Measurements from ENCODE around the gene ADCY5. TPM values are rescaled to one million over a fixed set of nuclear protein-coding genes. Genes with fewer than 3 reads are reported as not detected.

ADCY5 gene
- total RNA-seq, 1 donor from 2014 or later: 48.2 TPM

DNA sequence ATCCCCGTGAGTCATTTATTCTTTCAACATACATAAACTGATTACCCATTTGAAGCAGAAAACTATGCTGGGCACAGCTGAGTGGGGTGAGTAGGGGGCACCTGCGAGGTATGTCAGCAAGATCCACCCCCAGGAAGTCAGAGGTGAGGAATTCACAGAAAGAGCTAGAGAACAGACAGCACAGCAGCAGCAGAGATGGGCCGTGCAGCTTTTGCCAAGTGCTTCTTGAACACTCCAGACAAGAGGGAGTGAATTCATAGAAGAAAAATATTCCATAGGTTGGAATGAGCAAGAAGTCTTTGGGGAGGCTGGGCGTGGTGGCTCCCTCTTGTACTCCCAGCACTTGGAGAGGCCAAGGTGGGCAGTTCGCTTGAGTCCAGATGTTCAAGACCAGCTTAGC lies 9.4 kb upstream of the ADCY5 start:
- no peak for DNase-seq (ENCODE audit: low spot score)

DNA sequence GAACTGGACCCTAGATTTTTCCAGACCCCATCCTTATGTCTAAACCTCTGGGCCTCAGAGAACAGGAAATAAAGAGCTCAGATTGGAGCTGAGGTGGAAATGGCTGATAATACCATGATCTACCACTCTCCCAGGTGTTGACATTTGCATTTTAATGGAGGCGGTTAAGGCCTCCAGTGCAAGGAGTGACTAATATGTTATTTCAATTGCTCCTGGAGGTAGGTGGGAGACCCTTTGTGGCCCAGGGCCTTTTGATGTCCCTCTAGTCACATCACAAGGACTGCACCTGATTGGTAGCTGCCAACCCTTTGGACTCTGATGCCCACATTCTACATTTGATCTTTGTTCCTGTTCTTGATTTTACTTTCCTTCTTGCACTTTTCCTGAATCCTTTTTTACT lies 9.0 kb upstream of the ADCY5 start:
- DNase-seq (ENCODE audit: low spot score): no peak

DNA sequence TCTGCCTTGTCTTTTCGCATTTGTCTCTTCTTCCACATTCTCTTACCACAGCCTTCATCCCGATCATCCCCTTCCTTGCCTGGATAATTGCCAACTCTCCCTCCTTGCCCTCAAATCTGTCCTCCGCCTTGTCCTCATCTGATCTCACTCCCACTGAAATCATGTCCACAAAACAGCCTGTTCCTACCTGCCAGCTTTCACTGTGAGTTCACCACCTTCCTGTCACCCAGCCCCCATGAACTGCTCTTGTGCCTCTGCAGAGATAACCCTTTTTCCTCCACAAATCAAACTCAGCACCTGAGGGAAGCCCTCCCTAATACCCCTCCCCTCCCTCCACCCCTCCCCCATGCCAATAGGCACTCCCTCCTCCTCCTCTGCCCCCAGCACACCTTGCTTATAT lies 4.8 kb upstream of the ADCY5 start:
- DNase-seq (ENCODE audit: low spot score): no peak

DNA sequence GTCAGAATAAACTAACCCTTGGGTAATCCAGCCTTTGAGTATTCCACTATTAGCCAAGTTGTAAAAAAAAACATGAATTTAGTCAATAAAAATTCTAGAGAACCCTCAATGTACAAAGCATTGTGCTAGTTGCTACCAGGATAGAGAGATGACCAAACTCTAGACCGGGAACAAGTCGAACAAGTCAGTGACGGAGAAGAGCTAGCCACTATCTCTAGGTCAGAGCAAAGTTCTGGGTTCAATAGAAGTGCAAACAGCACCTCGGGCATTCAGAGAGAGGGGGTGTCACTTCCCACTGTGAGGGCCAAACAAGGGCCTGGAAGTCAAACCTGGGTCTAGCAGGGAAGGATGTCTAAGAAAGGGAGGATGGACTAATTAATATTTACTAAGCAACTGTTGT lies 2.3 kb upstream of the ADCY5 start:
- no peak for DNase-seq (ENCODE audit: low spot score)

DNA sequence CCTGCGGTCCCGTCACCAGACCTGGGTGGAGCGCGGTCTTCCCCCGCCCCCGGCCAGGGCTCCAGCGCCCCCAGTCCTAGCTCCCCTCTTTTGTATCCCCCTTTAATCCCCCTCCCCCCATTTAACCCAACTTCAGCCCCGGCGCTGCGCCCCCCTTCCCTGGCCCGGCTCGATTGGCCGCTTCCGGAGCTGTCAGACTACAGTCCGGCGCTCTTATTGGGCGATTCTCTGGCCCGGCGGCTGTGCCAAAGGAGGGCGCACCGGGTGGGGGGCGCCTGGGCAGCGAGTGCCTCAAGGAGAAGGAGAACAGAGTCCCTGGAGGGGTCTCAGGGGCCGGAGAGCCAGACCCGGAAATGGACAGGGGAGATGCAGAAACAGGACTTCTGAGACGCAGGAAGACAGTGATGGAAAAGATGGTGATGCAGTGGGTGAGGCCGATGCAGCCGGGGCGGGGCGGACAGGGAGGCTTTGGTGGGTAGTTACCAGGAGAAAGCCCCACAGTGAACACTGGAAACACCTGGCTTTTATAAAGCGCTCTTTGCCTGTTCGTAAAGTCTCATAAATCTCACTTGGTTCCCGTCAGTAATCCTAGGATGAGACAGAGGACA lies 1.2 kb upstream of the ADCY5 start:
- peak; percentile 62 for DNase-seq (ENCODE audit: low spot score)

DNA sequence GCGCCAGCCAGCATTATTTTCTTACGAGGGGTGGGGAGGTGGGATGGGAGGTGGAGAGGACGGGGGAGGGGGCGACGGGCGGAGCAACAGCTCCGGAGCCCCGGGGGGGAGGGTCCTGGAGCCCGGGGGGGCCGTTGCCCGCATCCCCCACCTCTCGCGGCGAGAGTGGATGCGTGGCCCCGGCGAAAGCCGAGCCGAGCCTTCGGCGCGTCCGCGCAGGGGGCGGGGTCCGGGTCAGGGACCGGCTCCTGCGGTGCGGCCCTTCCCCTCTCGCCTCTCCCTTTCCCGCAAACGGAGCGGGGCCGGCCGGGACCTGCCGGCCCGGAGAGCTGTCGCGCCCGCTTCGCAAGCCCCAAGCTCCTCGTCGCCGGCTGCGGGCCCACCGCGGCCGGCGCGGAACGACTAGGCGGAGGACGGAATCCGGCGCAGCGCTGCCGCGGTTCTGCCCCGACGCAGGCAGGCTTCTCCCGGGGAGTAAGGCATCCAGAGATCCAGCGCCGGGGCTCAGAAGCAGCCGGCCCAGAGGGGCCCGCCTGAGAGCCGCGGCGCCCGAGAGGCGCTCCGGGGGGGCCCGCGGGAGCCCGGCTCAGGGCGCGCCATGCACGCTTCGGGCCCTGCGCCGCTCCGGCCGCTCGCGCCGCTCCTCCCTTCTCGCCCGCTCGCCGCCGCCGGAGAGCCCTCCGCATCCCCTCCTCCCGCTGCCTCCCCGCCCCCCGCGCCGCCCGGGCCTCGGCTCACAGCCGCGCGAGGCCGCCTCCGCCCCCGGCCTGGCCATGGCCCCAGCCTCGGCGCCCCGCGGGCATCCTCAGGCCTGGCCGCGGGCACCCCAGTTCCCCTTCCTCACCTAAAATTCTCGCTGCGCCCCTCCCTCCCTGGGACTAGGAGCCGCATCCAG lies 459 bp upstream of the ADCY5 start:
- DNase-seq (ENCODE audit: low spot score): peak; percentile 51

DNA sequence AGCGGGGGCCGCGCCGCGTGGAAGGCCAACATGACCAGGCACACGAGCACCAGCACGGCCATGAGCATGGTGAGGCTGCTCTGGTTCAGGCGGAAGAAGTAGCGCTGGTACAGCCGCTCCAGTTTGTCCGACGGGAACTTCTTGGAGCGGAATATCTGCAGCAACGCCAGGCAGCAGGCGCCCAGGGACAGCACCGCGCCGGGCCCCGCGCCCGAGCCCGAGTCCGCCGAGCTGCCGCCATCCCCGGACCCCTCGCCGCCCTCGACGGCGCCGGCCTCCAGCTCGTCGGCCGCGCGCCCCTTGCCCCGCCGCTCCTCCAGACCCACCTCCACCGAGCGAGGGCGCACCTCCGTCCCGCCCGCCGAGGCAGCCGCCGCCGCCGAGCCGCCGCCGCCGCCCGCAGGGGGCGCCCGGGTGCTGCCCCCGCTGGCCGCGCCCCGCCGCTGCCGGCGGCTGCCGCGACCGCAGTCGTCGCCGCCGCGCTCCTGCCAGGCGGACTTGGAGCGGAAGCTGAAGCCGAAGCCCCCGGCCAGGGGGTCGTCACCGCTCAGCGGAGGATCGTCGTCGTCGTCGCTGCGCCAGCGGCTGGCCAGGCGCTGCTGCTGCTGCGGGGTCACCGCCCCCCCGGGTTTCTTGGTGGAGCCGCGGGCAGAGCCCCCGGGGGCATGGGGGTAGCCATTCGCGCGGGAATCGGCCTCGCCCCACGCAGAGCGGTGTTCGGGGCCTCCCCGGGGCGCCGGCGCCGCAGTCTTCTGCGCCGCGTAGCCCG lies 957 bp downstream of the ADCY5 start:
- DNase-seq (ENCODE audit: low spot score): no peak

DNA sequence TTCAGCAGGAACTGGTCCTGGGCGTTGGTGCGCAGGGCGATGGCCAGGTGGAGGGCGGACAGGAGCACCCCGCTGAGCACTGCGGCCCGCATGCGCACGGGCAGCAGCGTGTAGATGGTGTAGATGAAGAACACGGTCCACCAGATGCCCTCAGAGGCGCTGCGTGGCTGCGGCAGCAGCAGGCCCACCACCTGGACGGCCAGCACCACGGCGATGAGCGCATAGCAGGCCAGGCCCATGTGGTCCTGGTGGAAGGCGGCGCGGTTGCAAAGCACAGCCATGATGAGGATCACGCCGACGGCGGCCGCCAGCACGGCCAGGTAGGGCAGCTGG lies 1.5 kb downstream of the ADCY5 start:
- DNase-seq (ENCODE audit: low spot score): no peak

DNA sequence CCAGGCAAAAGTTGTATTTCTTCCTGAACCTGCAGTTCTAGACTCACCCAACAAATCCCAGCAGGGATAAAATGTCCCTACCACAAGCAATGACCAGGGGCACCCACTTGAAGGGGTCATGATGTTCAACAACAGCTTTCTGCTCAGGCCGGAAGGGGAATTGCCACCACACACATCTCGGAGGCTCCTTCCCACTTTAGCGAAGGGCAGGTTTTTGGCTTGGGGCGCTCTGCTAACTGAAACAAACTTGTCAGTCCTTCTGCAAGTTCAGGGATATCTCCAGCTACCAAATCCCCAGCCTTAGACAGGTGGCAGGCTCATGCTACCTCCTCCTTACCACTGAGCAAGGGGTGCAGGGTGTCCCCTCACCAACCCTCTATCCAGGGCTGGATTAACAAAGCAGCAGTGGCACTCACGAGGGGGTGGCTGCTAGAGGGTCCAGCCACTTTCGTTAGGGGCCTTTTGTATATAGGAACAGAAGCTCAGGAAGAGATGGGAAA lies 2.2 kb downstream of the ADCY5 start:
- no peak for DNase-seq (ENCODE audit: low spot score)

DNA sequence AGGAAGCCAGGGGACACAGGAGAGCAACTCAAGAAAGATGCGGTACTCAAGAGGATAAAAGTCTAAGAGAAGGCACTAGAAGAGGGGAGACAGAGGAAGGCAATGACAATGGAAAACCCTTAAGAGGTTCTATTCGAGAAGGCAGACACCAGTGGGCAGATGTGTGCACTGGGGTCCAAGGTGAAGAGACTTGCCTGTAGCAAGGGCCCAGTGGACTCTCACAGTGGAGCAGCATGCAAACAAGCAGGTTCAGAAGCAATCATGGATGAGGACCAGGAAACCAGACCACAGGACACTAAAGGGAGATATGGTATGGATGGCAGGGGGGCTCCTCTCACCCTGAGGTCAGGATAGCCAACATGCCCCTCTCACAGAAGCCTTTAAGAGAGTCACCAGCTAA lies 2.7 kb downstream of the ADCY5 start:
- no peak for DNase-seq (ENCODE audit: low spot score)

DNA sequence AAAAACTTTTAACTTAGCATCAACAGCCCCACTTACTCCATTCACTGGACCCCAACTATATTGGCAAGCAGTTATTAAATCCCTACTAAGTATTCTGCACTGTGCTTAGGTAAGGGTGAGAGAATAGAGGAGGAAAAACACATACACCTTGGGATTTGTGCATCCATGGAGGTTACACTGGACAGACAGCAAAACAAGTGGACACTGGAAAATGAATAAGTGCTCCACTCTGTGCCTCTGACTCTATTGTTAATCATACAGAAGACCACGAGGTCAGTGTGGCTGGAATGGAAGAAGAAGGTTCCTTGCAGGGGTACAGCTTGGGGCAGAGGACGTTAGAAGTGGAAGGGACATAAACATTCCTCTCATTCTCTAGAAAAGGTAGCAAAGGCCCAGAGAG lies 3.2 kb downstream of the ADCY5 start:
- no peak for DNase-seq (ENCODE audit: low spot score)

DNA sequence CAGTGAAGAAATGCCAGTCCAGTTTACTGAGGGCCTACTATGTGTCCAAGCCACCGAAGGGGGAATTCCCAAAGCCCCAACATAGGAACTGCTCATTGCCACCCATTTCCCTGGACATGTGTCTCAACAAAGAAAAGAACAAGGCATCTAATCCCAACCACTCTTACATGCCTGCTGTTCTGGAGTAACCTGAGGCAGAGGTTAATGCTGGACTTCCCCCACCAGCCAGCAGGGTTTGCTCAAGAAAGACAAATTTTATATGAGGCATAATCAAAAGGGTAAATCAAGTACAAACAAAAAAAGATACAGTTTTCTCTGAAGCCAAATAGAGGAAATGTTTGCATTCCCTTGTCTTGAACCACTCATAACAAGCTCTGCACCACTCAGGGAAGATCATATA lies 4.1 kb downstream of the ADCY5 start:
- DNase-seq (ENCODE audit: low spot score): no peak

DNA sequence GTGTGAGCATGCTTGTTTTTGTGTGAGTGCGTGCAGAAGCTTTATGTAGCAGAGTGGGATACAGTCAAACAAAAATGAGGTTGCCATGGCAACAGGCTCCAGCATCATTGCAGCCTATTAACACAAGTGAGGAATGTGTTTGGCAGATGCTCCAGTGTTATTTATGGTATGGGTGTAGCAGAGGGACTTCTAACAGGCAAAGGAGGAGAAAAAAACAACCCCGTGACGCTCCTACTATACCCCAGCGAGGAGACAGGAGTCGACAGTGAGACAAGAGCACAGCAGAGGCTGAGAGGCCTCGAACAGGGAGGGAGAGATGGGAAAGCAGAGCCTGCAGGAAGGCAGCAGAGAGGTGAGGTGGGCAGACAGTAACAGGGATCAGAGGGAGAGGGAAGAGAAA lies 4.9 kb downstream of the ADCY5 start:
- DNase-seq (ENCODE audit: low spot score): no peak

DNA sequence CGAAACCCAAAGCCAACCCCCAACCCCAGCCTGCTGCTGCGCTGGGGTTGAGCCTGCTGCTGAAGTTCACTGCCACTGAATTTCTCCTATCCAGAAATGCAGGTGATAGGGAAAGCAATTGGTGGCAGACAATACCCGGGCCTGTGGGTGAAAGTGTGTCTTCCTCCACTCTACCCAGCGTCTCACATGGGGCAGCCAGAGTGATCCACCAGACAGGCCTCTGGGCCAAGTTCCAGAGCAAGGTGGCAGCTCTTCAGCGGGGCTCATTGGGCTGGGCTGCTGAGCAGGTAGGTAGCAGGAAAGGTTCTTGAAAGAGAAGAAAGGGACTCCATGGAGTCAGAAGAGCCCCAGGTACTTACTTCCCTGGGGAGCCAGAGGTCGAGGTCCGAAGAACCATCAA lies 6.0 kb downstream of the ADCY5 start:
- DNase-seq (ENCODE audit: low spot score): no peak

DNA sequence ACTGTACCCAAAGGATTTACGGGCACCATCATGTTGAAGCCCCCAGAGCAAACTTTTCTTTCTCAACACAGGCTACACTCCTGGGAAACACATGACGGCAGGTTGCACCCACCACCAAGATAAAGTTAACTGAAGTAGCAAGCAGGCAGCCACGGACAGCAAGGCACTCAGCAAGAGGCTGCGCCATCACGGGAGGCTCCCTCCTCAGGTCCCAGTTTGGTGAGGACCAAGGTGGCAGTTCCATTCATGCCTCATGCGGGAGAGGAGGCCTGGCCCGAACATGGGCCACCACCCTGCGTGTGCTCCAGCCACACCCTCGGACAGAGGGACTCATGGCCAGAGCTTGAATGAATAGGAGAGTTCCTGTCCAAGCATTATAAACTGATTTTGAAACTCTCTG lies 6.8 kb downstream of the ADCY5 start:
- no peak for DNase-seq (ENCODE audit: low spot score)

DNA sequence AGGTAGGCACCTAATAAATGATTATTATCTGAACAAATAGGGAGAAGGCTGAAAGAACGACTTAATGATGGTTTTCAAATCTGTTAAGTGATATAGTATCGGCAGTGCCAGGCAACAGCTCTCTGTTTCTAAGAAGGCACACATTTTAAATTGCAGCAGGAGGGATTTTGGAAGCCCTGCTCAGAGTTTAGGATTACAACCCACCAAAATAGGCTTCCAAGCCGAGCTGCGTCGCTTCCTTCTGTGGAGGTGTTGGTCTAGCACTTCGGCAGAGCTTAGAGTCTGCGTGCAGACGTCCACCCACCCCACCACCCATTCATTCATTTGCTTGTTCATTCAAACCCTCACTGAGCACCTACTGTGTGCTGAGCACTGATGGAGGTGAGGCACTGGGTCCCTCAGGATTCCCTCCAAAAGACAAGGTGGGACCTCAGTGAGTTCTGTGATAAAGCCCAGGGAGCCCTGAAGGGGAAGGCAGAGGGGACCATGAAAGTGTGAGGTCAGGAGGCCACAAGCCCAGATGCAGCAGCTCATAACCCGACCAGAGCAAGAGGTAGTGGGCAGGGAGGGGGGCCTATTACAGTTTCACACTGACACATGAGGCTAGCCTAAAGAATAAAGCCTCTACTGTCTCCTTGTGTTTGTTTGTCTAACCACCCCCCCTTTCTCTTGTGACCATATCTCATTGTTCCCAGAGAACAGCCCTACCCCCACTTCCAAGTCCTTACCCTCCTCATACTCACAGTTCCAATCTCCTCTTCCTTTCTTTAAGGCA lies 8.9 kb downstream of the ADCY5 start:
- no peak for DNase-seq (ENCODE audit: low spot score)

DNA sequence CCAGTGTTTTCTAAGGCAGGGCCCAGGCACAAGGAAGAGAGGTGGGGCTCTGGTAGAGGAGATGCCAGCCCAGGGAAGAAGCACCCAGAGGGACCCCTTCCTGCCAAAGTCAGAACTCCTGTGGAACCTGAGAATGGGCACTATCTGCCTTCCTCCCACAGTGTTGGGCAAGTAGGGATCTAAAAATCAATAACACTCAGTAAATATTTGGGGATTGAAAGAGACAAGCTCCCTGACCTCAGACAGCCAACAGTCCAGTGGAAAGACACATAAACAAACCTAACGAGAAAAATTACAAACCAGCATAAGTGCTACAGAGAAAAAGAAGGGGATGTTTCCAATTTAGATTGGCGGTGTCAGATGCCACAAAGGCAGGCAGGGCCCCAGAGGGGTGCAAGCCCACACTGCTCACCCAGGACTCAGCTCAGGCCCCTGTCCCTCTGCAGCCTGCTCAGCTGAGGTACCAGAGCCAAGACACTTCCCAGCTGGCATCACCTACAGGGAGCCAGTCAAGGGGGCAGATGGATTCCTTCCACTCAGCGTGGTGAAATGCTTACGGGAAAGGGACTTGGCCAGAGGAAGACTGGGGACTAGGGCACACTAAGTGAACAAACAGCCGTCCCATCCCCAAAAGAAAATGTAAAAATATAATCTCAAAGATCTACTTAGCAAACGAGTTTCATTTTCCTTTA lies 15.9 kb downstream of the ADCY5 start:
- DNase-seq (ENCODE audit: low spot score): no peak

DNA sequence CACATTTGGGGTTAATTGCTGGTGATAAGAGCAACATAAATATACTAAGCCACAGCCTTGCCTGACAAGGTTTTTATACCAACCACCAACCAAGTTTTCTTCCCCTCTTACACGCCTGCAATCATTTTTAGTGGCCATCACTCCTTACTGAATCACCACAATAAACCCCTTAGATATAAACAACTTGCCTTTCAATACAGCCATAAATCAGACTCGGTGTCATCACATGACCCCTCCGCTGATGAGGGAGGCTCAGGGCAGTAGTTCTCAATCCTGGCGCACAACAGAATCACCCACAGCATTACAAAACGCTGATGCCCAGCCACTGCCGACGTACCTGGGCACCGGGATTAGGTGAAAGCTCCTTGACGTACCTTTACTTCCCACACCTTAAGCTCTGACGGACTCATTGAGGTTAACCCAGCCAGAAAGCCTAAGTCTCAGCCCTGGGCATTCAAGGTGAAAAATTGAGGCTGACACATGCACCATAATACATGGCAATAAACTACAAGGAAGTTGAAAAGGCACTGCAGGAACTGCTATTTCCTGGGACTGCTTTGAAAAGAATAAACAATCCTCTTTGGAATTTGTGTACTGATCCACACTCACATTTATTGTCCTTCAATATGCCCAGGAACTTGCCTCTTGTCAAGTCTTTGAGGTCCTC lies 17.1 kb downstream of the ADCY5 start:
- DNase-seq (ENCODE audit: low spot score): no peak

DNA sequence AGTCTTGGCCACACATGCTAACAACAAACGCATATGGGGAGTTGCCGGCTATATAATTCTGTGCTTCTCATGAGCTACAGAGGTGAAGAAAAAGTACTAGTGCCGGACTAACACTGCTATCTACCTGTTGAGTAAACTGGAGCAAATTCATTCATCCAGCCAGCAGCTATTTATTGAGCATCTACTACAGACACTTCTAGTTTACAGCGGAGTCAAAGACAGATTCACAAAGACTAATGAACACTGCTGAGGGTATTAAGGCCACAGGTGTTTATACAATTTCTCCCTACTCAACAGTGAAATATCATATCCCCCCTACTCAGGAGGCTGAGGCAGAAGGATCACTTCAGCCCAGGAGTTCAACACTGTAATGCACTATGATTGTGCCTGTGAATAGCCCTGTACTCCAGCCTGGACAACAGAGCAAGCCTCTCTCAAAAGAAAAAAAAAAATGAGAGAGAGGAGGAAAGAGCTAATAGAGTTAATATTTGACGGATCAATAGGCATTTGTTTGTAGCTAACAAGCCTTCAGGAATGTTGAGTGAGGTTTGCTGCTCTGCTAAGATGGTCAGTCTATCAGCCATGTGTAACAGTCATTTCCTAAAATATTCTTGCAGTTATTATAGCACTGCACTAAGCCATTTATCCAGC lies 17.8 kb downstream of the ADCY5 start:
- no peak for DNase-seq (ENCODE audit: low spot score)

DNA sequence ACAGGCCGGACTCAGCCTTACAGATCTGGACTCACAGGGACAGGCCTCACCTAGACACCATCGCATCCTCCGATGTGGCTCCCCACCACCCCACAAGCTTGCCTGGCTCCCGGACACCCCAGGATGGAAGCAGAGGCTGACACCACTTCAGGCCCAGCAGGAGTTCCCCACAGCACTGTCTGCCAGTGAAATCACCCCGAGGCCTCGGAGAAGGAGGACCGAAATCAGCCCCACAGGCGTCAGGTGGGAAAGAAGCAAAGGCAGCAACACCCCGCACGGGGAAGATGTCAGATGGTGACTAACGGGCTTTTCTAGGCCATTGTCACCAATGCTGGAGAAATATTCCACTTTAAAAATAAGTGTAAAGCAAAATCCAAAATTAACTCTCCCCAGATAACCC lies 18.6 kb downstream of the ADCY5 start:
- no peak for DNase-seq (ENCODE audit: low spot score)

All from umbilical cord (tissue), 2 donors.